Measurements from ENCODE around the gene ANKRD23.
"Not testable (repeated sequence)": the region's sequence is repeated elsewhere in the genome, so short reads cannot be mapped to it uniquely, and the experiment has no call there.

DNA sequence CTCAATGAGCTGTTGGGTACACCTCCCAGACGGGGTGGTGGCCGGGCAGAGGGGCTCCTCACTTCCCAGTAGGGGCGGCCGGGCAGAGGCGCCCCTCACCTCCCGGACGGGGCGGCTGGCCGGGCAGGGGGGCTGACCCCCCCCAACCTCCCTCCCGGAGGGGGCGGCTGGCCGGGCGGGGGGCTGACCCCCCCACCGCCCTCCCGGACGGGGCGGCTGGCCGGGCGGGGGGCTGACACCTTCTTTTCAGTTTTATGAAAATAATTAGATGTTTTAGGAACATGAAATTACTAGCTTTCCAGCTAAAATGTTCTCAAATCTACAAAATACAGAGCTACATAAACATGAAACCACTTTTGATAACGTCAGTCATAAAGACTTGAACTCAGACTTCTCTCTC is 37.9 kb downstream of the ANKRD23 start:
- TF ChIP-seq, protein P1, sequence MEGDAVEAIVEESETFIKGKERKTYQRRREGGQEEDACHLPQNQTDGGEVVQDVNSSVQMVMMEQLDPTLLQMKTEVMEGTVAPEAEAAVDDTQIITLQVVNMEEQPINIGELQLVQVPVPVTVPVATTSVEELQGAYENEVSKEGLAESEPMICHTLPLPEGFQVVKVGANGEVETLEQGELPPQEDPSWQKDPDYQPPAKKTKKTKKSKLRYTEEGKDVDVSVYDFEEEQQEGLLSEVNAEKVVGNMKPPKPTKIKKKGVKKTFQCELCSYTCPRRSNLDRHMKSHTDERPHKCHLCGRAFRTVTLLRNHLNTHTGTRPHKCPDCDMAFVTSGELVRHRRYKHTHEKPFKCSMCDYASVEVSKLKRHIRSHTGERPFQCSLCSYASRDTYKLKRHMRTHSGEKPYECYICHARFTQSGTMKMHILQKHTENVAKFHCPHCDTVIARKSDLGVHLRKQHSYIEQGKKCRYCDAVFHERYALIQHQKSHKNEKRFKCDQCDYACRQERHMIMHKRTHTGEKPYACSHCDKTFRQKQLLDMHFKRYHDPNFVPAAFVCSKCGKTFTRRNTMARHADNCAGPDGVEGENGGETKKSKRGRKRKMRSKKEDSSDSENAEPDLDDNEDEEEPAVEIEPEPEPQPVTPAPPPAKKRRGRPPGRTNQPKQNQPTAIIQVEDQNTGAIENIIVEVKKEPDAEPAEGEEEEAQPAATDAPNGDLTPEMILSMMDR (CRISPR knock-in tag; IDR thresholded peaks at IDR 0.05) = not testable (repeated sequence)
- TF ChIP-seq, protein P2, sequence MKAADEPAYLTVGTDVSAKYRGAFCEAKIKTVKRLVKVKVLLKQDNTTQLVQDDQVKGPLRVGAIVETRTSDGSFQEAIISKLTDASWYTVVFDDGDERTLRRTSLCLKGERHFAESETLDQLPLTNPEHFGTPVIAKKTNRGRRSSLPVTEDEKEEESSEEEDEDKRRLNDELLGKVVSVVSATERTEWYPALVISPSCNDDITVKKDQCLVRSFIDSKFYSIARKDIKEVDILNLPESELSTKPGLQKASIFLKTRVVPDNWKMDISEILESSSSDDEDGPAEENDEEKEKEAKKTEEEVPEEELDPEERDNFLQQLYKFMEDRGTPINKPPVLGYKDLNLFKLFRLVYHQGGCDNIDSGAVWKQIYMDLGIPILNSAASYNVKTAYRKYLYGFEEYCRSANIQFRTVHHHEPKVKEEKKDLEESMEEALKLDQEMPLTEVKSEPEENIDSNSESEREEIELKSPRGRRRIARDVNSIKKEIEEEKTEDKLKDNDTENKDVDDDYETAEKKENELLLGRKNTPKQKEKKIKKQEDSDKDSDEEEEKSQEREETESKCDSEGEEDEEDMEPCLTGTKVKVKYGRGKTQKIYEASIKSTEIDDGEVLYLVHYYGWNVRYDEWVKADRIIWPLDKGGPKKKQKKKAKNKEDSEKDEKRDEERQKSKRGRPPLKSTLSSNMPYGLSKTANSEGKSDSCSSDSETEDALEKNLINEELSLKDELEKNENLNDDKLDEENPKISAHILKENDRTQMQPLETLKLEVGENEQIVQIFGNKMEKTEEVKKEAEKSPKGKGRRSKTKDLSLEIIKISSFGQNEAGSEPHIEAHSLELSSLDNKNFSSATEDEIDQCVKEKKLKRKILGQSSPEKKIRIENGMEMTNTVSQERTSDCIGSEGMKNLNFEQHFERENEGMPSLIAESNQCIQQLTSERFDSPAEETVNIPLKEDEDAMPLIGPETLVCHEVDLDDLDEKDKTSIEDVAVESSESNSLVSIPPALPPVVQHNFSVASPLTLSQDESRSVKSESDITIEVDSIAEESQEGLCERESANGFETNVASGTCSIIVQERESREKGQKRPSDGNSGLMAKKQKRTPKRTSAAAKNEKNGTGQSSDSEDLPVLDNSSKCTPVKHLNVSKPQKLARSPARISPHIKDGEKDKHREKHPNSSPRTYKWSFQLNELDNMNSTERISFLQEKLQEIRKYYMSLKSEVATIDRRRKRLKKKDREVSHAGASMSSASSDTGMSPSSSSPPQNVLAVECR (CRISPR knock-in tag; IDR thresholded peaks at IDR 0.05; ENCODE audit: borderline replicate concordance) = not testable (repeated sequence)
- not testable (repeated sequence) for TF ChIP-seq DNMT1 (CRISPR knock-in tag; IDR thresholded peaks at IDR 0.05); ISX (CRISPR knock-in tag; conservative IDR thresholded peaks at IDR 0.05)
- TF ChIP-seq, protein P3, sequence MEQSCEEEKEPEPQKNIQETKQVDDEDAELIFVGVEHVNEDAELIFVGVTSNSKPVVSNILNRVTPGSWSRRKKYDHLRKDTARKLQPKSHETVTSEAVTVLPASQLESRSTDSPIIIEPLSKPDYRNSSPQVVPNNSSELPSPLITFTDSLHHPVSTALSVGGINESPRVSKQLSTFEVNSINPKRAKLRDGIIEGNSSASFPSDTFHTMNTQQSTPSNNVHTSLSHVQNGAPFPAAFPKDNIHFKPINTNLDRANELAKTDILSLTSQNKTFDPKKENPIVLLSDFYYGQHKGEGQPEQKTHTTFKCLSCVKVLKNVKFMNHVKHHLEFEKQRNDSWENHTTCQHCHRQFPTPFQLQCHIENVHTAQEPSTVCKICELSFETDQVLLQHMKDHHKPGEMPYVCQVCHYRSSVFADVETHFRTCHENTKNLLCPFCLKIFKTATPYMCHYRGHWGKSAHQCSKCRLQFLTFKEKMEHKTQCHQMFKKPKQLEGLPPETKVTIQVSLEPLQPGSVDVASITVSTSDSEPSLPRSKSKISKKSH (CRISPR knock-in tag; IDR thresholded peaks at IDR 0.05; ENCODE audit: borderline replicate concordance) = not testable (repeated sequence)

Measured in HepG2 (cell line).